ENCODE data around the gene PRELID1.

PRELID1 gene

DNA sequence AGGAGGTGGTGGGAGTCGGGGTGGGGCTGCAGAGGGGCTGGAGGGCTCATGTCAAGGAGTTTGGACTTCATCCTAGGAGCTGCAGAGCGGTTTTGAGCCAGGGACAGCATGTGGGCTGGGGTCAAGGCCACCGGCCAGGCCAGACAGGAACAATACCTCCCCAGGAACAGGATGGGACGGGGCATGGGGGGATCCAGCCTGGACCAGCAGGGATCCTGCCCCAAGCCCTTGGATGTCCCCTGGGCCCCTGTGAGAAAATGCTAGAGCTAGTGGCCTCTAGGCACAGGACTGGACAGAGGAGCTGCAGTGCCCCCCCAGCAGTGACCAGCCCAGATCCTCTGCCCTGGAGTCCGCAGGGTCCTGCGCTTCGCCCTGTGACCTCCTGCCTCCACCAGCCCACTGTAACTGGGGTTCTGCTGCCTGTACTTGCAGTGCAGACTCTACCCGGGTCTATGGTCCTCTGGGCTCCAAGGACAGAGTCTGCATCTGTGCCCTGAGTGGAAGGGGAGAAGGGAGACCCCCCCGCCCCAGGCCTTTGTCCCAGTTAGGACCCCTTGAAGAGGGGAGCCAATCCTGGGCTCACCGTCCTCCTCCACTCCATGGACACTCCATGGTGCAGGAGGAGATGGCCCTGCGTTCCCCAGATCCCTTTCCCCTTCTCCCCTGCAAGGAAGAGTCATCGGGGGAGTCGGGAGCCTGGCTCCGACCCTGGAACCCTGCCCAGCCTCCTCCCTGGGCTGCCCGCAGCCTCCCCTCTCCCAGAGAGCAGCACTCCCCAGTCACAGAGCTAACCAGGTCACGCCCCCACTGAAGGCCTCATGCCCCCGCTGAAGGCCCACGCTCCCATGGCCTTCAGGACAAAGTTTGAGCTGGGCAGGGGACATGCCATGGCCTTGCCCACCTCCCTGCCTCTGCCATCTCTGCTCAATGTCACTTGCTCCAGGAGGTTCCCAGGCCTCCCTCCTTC, 11.1 kb downstream of the PRELID1 start:
- no peak overlapping the region for H3K4me3 ChIP-seq (ENCODE audit: low read depth, low read length)
- TF ChIP-seq CTCF (IDR thresholded peaks at IDR 0.05; ENCODE audit: low read depth, low read length) = no peak

DNA sequence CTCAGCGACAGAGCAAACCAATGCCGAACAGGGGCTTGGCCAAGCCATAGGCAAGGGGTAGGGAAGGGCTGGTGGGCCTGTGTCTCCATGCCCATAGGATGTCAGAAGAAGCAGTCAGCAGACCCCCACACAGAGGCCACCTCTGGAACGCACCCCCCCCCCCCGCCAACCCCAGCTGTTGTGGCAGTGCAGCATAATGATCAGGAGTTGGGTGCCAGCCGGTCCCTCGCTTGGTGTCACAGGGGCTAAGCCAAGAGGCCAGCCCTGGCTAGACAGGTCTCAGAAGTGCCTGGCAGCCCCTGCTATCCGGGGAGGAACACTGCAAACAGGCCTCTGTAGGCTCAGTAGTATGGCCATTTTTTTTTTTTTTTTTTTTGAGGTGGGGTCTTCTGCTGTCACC, 11.8 kb downstream of the PRELID1 start:
- no peak for TF ChIP-seq CTCF (IDR thresholded peaks at IDR 0.05; ENCODE audit: low read depth, low read length)

DNA sequence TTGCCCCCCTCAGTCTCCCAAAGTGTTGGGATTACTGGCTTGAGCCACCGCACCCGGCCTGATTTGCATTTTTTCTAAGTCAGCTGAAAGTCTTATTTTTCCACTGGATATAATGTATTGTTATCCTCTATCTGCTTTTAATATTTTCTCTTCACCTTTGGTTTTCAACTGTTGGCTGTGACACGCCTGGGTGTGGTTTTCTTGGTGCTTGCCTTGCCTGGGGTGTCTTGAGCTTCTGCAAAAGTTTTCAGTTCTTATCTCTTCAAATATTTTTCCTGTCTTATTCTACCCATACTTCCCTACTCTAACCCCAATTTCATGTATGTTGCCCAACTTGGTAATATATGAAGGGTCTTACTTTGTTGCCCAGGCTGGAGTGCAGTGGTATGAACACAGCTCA, 12.4 kb downstream of the PRELID1 start:
- no peak overlapping the region for H3K4me3 ChIP-seq (ENCODE audit: low read depth, low read length)
- TF ChIP-seq CTCF (IDR thresholded peaks at IDR 0.05; ENCODE audit: low read depth, low read length) = no peak

More for the DNA sequence above, 11.8 kb downstream of the PRELID1 start:
- H3K4me3 ChIP-seq (ENCODE audit: low read depth, low read length) = no peak overlapping the region

- TF ChIP-seq CTCF (IDR thresholded peaks at IDR 0.05; ENCODE audit: low read depth, low read length) = peak; percentile 83
Measured at GRCh38 chr5:177317959-177318377, 14.4 kb downstream of the PRELID1 start.

GRCh38 chr5:177319913-177320588, 16.5 kb downstream of the PRELID1 start:
- no peak overlapping the region for H3K4me3 ChIP-seq (ENCODE audit: low read depth, low read length)
- no peak for TF ChIP-seq CTCF (IDR thresholded peaks at IDR 0.05; ENCODE audit: low read depth, low read length)

More at GRCh38 chr5:177317959-177318377, 14.4 kb downstream of the PRELID1 start:
- no peak overlapping the region for H3K4me3 ChIP-seq (ENCODE audit: low read depth, low read length)

GRCh38 chr5:177320879-177321278, 17.3 kb downstream of the PRELID1 start:
- no peak for TF ChIP-seq CTCF (IDR thresholded peaks at IDR 0.05; ENCODE audit: low read depth, low read length)
- H3K4me3 ChIP-seq (ENCODE audit: low read depth, low read length) = no peak overlapping the region

Data from WI38 (cell line).